Activated CD4-positive, alpha-beta T cell treated with anti-CD3 and anti-CD28 coated beads for 4 hours (primary cell): ENCODE results near the gene ATP5F1E.
"Not testable (repeated sequence)": the region's sequence is repeated elsewhere in the genome, so short reads cannot be mapped to it uniquely, and the experiment has no call there.

Source experiments
- DNase-seq, 2 donors: peaks; one replicate each; pipeline ENCODE4 v3.0.0-alpha.2; 2020

The ATP5F1E gene

DNA sequence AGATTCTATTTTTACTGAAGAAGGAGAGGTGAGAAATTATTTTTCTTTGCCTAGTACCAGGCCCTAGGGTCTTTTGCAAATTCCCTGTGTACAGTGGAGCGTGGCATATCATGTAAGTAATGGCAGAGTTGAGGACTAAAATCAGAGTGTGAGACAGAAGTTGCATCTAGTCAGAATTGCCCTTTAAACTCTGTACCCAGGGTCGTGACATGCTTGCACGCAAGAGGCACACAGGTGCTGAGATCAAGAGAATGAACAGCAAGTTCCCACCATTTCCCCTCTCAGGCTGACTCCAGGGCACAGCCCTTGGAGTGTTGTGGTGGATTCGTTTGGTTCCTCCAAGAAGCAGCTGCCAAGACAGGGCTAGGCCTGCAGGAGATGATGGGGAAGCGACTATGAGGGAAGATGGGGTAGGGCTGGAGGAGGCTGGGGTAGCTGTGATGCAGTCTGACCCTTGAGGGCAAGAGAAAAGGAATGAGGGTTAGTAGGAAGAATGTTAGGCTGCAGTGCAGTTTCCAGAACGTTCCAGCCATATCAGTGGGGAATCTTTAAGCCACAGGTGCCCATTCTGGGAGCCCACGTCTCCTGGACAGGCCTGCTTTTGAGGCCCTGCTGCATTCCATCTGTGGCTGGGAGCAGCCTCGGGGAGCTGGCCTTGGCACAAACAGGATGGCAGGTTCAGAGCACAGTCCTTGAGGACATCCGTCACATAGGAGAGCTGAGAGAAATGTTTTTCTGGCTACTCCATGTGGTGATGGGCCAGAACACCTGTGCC, 44.2 kb downstream of the ATP5F1E start:
- DNase-seq, result no peak

DNA sequence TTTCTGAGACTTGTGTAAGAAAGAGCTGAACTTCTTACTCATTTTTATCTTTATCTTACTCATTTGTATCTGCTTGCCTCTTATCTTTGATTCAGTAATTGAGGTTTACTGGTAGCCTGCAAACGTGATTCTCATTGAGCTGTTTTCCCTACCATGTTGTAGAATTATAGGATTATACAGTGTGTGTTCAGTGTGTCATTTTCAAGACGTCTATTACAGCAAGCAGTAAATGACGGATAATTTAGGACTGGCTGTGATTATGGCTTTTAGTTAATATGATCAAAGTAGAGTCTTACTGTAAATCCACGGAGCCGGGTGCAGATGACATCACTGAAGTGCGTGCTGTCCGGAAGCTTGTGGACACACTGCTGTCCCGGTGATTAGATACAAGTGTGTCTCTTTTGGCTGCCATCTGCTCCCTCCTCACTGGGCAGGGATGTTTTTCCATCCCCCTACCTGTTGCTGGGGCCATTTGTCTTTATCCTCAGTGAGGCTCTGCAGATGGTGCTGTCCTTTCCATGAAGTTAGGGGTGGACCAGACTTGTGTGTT, 45.1 kb downstream of the ATP5F1E start:
- no peak for DNase-seq

DNA sequence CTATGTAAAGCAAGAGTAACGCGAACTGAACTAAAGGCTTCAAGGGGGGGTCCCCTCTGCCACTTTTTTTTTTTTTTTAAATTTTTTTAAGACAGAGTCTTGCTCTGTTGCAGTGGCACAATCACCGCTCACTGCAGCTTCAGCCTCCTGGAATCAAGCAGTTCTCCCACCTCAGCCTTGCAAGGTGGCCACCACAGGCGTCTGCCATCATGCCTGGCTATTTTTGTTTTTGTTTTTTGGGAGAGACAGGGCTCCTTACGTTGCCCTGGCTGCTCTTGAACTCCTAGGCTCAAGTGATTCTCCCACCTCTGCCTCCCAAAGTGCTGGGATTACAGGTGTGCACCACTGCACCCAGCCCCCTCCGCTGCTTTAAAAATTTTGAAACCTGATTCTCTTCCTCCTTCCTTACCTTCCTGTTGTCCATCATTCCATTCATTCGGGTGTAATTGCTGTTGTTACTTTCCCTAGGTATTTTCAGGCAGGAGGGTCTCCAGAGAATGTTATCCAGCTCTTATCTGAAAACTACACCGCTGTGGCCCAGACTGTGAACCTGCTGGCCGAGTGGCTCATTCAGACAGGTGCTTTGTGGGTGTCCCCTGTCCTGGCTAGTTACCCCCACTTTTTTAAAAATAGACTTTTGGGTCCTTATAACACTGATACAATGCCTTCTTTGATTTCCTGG, 45.7 kb downstream of the ATP5F1E start:
- DNase-seq, result no peak

DNA sequence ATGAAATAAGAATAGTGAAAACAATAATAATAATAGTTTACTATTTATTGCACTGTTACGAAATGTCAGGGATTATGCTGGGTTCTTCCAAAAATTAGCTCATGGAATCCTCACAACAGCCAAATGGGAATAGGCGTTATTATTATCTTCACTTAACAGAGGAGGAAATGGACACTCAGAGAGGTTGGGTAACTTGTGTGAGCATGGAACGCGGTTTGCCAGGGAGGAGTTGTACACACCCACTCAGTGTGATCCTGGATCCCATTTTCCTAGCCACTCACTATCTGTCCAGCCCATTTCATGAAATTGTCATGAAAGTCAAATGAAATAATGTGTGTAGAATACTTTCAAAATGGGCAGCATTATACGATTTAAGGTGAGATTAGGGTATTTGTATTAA, 46.5 kb downstream of the ATP5F1E start:
- no peak for DNase-seq

DNA sequence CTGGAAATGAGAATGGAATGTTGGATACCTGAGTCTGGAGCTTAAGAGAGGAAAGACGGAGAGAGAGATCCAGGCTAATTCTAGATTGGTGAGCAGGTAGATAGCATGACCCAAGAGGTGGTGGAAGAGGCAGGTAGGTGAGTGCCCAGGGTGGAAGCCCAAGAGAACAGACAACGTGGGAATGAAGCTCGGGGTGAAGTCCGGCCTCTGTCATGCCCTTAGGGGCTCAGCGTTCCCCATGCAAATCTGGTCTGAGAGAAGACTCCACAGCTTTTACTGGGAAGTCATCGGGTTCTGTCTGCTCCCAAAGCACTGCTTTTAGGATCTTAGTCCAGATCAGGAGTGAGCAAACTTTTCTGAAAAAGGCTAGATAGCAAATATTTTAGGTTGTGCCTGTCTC, 47.4 kb downstream of the ATP5F1E start:
- no peak for DNase-seq

DNA sequence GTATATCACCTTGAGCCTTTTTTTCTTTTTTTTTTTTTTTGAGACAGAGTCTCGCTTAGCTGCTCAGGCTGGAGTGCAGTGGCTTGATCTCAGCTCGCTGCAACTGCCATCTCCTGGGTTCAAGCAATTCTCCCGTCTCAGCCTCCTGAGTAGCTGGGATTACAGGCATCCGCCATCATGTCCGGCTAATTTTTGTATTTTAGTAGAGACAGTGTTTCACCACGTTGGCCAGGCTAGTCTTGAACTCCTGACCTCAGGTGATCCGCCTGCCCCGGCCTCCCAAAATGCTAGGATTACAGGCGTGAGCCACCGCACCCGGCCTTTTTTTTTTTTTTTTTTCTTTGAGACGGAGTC, 49.0 kb downstream of the ATP5F1E start:
- not testable (repeated sequence) for DNase-seq

DNA sequence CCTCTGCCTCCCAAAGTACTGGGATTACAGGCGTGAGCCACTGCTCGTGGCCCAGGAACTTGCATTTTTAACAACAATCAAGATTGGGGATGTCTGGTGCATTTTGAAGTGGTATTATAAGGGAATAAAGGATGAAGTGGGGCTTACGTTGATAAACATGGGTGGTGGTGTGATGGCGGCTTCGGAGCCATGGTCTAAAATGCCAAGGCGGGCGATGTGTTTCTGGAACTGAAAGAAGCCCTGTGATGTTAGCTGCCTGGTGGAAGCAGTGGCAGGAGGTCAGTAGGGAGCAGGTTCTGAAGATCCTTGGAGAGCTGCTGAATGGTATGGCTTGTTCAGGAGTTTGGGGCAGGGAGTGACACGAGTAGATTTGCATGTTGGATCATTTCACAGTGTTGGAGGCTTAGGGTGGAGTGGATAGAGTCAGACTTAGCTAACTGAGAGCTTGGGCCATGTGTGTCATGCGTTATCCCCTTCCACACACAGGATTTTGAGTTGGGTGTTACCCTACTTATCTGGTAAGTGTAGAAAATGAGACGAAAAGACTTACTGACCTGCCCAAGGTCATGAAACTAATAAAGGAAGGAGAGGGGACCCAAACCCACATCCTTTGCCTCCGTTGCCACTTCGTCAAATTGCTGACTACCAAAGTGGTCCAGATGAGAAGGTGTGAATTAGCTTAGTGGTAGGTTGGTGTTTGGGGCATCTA, 49.6 kb downstream of the ATP5F1E start:
- no peak for DNase-seq

DNA sequence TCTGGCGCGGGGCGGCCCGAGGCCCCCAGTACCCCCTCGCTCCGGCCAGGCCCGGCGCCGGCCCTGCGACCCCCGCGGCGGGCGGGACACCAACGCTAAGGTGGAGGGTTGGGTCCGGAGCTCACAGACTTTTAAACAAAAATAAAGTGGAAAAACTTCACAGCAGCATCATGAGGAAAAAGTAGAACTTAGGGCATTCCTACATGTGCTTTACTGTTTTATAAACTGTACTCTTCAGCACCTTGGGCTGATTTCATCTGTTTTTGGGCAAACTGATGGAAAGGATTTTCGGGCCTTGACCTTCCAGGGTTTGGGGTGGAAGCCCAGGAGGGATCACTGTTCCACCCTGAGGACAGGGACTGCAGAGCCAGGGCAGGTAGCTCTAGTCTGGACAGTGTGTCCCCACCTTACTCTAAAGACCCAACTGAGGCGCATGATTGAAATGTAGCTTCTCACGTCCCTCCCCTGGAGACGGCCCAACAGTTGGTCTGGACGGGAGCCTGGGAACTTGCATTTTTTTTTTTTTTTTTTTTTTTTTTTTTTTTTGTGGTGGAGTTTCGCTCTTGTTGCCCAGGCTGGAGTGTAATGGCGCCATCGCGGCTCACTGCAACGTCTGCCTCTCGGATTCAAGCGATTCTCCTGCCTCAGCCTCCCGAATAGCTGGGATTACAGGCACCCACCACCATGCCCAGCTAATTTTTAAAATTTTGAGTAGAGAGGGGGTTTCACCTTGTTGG, 50.3 kb downstream of the ATP5F1E start:
- DNase-seq, result no peak

DNA sequence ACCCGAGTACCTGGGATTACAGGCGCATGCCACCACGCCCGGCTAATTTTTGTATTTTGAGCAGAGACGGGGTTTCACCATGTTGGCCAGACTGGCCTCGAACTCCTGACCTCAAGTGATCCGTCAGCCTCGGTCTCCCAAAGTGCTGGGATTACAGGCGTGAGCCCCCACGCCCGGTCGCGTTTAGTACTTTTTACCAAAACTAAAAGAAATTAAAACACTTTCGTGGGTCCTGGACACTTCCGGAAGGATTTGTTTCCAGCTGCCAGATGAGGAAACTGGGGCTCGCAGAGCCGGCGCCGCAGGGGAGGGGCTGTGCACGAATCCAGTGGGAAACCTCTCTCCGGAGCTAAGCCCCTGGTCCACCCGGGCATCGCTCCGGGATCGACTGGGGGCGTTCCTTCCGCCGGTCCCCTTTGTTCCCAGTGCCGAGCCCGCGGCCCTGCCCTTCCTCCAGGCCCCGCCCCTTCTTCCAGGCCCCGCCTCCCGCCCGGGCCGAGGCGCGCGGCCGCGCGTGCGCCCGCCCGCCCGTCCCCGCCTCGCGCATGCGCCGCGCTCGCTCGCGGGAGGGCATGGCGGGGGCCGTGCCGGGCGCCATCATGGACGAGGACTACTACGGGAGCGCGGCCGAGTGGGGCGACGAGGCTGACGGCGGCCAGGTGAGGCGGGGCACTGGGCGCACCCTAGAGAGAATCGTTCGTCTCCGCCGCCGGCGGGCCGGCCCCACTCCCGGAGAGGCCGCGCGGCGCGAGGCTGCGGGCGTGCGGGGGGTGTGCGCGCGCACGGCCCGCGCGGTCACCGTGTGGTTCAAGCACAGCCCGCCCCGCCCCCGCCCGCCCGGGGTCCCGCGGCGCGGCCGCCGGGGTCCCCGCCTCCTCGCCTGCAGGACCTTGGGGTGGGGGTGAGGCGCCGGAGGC, 51.2 kb downstream of the ATP5F1E start, which contains the start of gene NELFCD:
Gene NELFCD (plus strand): TSS at position 546 of the 917 bp plus-strand sequence. CDS start 54 bp downstream, at position 600.
- peak; percentile 84 to 87 for DNase-seq

DNA sequence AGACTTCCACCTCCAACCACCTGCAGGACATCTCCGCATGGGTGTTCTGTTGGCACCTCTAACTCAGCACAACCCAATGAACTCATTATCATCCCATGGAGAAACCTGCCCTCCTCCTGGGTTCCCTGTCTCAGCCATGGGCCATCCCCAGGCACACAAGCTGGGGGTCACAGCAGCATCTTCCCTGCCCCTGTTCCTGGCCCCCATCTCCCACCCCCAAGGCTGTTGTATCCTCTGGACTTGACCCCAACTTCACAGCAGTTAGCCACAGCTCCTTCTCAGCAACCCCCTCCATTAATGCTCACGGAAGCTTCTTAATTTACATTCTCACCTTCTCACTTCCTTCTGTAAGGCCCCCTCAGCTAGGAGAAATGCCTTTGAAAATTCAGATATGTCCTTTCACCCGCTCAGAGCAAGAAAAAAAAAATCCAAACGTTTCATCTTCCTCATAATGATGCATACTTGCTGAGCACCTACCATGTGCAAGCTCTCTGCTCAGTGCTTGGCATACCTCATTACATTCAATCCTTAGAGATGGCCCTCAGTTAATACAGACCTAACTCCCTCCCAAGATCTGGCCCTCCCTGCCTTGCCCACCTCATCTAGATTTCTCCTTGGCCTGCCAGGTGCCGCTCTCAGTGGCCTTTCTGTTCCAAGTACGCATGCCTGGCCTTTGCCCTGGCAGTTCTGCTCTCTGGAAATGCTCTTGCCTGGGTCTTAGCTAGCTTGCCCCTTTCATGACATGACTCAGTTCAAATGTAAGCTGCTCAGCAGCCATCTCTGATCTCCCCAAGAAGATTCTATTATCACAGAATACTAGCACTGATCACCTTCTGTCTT, 53.6 kb downstream of the ATP5F1E start:
- DNase-seq, result no peak

DNA sequence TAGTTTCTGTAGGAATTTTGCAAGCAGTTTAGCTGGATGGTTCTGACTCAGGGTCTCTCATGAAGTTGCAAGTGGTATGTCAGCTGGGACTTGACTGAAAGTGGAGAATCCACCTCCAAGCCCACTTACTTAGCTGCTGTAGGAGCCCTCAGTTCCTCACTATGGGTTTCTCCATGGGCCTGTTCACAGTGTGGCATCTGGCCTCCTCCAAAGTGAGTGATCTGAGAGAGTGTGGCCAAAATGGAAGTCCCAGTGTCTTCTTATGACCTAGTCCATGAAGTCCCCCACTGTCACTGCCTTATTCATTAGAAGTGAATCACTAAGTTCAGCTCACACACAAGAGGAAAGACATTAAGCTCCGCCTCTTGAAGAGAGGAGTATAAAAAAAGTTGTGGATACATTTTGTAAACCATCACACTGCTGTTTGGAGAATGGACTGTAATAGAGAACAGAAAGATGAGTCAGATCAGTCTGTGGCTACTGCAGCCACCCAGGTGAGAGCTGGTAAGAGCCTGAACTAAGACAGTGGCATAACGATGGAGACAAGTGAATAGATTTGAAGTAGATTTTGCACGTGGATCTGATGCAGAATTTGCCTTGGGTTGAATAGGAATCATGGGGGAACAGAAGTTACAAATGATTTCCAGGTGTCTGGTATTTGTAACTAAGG, 55.9 kb downstream of the ATP5F1E start:
- no peak for DNase-seq
